ENCODE measurements around the gene LVRN.
A peak's percentile ranks its signal among the peaks of the same experiment; 100 is the strongest.

LVRN gene

GRCh38 chr5:116035123-116035522 lies 72.8 kb downstream of the LVRN start:
- DNase-seq = no peak

GRCh38 chr5:116037236-116037822 lies 75.1 kb downstream of the LVRN start:
- no peak for DNase-seq

GRCh38 chr5:116038817-116039216 lies 76.5 kb downstream of the LVRN start:
- no peak for DNase-seq

GRCh38 chr5:116042375-116042774 lies 80.1 kb downstream of the LVRN start:
- no peak for DNase-seq

- DNase-seq = no peak
Measured at GRCh38 chr5:116044073-116044472, 81.8 kb downstream of the LVRN start.

- no peak for DNase-seq
Measured at GRCh38 chr5:116045821-116046220, 83.5 kb downstream of the LVRN start.

- no peak for DNase-seq
Measured at GRCh38 chr5:116046261-116046660, 84.0 kb downstream of the LVRN start.

- no peak for DNase-seq
Measured at GRCh38 chr5:116046823-116047222, 84.5 kb downstream of the LVRN start.

GRCh38 chr5:116058346-116058936 lies 96.2 kb downstream of the LVRN start:
- no peak for DNase-seq

GRCh38 chr5:116062352-116062751 lies 100.1 kb downstream of the LVRN start:
- no peak for DNase-seq

- no peak for DNase-seq
Measured at GRCh38 chr5:116063950-116064349, 101.7 kb downstream of the LVRN start.

GRCh38 chr5:116068028-116068632 lies 105.9 kb downstream of the LVRN start:
- peak; percentile 65 for DNase-seq

GRCh38 chr5:116071211-116071610 lies 108.9 kb downstream of the LVRN start:
- DNase-seq = no peak

- DNase-seq = no peak
Measured at GRCh38 chr5:116075191-116075831, 113.0 kb downstream of the LVRN start.

GRCh38 chr5:116076496-116076895 lies 114.2 kb downstream of the LVRN start:
- peak; percentile 8 for DNase-seq

Measured in midbrain (tissue), 1 donor.